Measurements from ENCODE around the gene KRTAP5-3.

DNA sequence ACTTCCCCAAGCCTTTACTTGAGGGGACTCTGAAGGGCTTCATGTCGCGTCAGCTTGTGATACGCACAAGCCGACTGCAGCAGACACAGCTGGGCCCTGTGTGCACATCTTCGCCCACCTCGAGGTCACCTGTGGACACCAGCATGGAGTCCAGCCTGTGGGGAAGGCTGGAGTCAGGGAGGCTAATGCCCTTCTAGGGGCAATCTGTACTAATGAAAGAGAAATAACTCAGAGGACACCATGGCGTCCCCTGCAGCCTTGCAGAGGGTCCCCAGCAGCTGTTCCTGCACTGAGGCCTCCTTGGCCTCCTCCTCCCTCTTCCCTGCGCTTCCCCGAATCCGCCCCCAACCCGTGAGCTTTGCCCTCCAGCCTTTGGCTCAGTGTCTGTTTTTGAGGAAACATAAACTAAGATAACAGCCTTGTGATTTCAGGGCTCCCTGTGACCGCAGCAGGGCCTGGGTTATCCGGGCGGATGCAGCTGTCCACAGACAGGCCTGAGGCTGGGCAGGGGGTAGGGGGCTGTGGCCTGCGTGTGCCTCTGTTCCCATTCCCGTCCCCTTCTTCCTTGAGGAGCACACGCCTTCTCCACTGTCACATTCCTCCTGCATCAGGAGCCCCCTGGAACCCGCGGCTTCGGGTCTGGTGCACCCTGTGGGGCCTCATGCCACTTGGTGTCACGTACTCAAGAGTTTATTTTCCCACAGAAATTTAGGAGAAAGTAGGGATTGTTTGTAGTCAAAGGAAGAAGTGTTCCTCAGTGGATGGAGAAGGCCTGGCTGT lies 46.3 kb upstream of the KRTAP5-3 start:
- no peak for TF ChIP-seq EGR1 (IDR thresholded peaks at IDR 0.05)
- TF ChIP-seq EP300 (IDR thresholded peaks at IDR 0.05; ENCODE audit: borderline replicate concordance): no peak
- no peak for TF ChIP-seq CREB1 (IDR thresholded peaks at IDR 0.05; ENCODE audit: low read depth)
- no peak for TF ChIP-seq TAF1 (IDR thresholded peaks at IDR 0.05; ENCODE audit: low read depth)
- no peak for TF ChIP-seq CEBPB (IDR thresholded peaks at IDR 0.05)
- TF ChIP-seq YY1 (IDR thresholded peaks at IDR 0.05; ENCODE audit: low read depth): no peak
